ENCODE measurements around the gene ZNF827.

Gene ZNF827

DNA sequence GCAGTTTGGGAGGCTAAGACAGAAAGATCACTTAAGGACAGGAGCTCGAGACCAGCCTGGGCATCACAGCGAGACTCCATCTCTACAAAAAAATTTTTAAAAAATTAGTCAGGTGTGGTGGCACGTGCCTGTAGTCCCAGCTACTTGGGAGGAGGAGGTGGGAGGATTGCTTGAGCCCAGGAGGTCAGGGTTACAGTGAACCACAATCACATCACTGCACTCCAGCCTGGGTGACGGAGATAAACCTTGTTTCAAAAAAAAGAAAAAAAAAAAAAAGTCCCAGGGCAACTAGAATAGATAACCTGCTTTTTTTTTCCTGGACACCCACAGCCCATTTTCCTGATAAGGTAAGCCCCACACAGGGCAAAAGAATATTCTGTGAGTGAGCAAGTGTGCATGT lies 162.4 kb downstream of the ZNF827 start (continued):
- TF ChIP-seq ZNF335 (tag by site-specific recombination; conservative IDR thresholded peaks at IDR 0.05) = no peak
- TF ChIP-seq, protein P1, sequence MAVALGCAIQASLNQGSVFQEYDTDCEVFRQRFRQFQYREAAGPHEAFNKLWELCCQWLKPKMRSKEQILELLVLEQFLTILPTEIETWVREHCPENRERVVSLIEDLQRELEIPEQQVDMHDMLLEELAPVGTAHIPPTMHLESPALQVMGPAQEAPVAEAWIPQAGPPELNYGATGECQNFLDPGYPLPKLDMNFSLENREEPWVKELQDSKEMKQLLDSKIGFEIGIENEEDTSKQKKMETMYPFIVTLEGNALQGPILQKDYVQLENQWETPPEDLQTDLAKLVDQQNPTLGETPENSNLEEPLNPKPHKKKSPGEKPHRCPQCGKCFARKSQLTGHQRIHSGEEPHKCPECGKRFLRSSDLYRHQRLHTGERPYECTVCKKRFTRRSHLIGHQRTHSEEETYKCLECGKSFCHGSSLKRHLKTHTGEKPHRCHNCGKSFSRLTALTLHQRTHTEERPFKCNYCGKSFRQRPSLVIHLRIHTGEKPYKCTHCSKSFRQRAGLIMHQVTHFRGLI (tag by site-specific recombination; IDR thresholded peaks at IDR 0.05) = no peak
- TF ChIP-seq ZNF792 (tag by site-specific recombination; IDR thresholded peaks at IDR 0.05) = no peak
- TF ChIP-seq ZNF830 (tag by site-specific recombination; IDR thresholded peaks at IDR 0.05; ENCODE audit: low read depth) = no peak

DNA sequence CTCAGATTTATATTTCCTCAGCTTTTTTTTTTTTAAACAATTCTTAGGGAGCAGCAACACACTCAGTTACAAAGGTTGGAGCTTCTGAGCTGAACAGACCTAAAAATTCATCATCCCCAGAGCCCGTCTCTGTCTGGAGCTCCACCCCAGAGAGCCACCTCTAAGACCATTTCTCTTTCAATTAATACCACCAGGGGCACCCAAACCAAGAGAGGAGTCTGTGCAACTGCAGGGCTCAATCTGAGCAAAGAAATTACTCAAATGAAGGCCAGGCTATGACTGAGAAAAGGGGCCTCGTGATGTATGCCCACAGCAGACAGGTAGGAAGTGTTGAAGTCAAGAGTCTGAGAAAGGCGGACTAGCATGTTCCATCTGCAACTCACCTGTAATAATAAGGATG lies 163.2 kb downstream of the ZNF827 start:
- H3K36me3 ChIP-seq (ENCODE audit: control insufficient read depth in 2 of 2, insufficient read depth in 1 of 2, low read length in 2 of 2) = peaks cover 0 to 33% of the 10 kb centered on the region in 2 experiments; a peak in 1 of 3 replicates
- CTCF ChIA-PET = no interaction called here
- TF ChIP-seq KLF1 (tag by site-specific recombination; IDR thresholded peaks at IDR 0.05) (no peak), ZNF837 (tag by site-specific recombination; IDR thresholded peaks at IDR 0.05) (no peak), ZBTB8A (tag by site-specific recombination; IDR thresholded peaks at IDR 0.05) (no peak), ZNF155 (tag by site-specific recombination; IDR thresholded peaks at IDR 0.05) (no peak), ZNF830 (tag by site-specific recombination; IDR thresholded peaks at IDR 0.05; ENCODE audit: low read depth) (no peak), ZNF324 (tag by site-specific recombination; IDR thresholded peaks at IDR 0.05) (no peak), ZBTB17 (tag by site-specific recombination; IDR thresholded peaks at IDR 0.05) (no peak), ZNF292 (tag by site-specific recombination; IDR thresholded peaks at IDR 0.05; ENCODE audit: borderline replicate concordance, low read depth) (no peak), ZNF660 (tag by site-specific recombination; IDR thresholded peaks at IDR 0.05) (no peak), ZNF37A (tag by site-specific recombination; IDR thresholded peaks at IDR 0.05) (no peak)
- TF ChIP-seq, protein P2, sequence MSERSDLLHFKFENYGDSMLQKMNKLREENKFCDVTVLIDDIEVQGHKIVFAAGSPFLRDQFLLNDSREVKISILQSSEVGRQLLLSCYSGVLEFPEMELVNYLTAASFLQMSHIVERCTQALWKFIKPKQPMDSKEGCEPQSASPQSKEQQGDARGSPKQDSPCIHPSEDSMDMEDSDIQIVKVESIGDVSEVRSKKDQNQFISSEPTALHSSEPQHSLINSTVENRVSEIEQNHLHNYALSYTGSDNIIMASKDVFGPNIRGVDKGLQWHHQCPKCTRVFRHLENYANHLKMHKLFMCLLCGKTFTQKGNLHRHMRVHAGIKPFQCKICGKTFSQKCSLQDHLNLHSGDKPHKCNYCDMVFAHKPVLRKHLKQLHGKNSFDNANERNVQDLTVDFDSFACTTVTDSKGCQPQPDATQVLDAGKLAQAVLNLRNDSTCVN (tag by site-specific recombination; optimal IDR thresholded peaks at IDR 0.05) = no peak
- H3K4me3 ChIP-seq (ENCODE audit: low read depth, low read length) = no peak overlapping the region
- no peaks in the 10 kb centered on the region for H3K4me1 ChIP-seq (ENCODE audit: control insufficient read depth, insufficient read depth, low read length)
- H3K9me3 ChIP-seq (ENCODE audit: control insufficient read depth, insufficient read depth, low read depth, low read length) = no peaks in the 10 kb centered on the region
- POLR2A ChIA-PET = no interaction called here
- H3K27ac ChIP-seq (ENCODE audit: extremely low read depth, low read depth, low read length) = no peak overlapping the region

DNA sequence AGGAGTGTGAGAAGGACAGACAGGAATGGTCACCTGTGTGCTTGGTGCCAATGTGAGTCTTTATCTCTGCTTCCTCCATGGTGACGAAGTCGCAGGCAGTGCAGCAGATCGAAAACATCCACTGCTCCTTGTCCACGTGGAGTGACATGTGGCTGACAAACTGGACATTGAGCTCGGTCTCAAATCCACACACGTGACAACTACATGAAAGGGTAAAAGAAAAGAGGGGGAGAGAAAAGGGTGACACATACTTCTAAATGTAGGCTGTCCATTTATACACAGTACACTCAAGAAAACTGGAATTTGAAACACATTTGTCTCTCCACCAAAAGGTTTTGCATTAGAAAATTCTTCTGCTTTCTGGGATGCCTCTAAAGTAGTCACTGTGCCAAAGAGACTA lies 164.2 kb downstream of the ZNF827 start:
- Histone ChIP-seq H3K4me3 (ENCODE audit: low read depth, low read length) (no peak overlapping the region), H3K36me3 (ENCODE audit: control insufficient read depth in 2 of 2, insufficient read depth in 1 of 2, low read length in 2 of 2) (peaks cover 0 to 33% of the 10 kb centered on the region in 2 experiments; a peak in 1 of 3 replicates), H3K4me1 (ENCODE audit: control insufficient read depth, insufficient read depth, low read length) (no peaks in the 10 kb centered on the region), H3K9me3 (ENCODE audit: control insufficient read depth, insufficient read depth, low read depth, low read length) (no peaks in the 10 kb centered on the region), H3K27ac (ENCODE audit: extremely low read depth, low read depth, low read length) (no peak overlapping the region)
- ChIA-PET CTCF (no interaction called here), POLR2A (no interaction called here)
- TF ChIP-seq ZNF239 (tag by site-specific recombination; IDR thresholded peaks at IDR 0.05) (no peak), ZNF549 (tag by site-specific recombination; IDR thresholded peaks at IDR 0.05) (no peak)
- TF ChIP-seq, protein P3, sequence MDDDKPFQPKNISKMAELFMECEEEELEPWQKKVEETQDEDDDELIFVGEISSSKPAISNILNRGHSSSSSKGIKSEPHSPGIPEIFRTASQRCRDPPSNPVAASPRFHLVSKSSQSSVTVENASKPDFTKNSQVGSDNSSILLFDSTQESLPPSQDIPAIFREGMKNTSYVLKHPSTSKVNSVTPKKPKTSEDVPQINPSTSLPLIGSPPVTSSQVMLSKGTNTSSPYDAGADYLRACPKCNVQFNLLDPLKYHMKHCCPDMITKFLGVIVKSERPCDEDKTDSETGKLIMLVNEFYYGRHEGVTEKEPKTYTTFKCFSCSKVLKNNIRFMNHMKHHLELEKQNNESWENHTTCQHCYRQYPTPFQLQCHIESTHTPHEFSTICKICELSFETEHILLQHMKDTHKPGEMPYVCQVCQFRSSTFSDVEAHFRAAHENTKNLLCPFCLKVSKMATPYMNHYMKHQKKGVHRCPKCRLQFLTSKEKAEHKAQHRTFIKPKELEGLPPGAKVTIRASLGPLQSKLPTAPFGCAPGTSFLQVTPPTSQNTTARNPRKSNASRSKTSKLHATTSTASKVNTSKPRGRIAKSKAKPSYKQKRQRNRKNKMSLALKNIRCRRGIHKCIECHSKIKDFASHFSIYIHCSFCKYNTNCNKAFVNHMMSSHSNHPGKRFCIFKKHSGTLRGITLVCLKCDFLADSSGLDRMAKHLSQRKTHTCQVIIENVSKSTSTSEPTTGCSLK (tag by site-specific recombination; IDR thresholded peaks at IDR 0.05) = no peak

Measured in HEK293 (cell line).